Right lobe of liver (tissue), 4 donors: ENCODE measurements around the gene LTC4S.

Experiments
- CTCF ChIP-seq, 4 donors: fragments of 200-600 bp in 3 of 4; fragments of 450-650 bp in 1 of 4; IDR thresholded peaks; one replicate each; pipeline versions ENCODE4 v1.5.1 to v1.8.0; 2016 to 2022; ENCODE audit warnings: antibody characterized with exemption in 4 of 4, mild to moderate bottlenecking in 2 of 4
- POLR2A ChIP-seq: fragments of 450-650 bp; IDR thresholded peaks from one replicate; pipeline ENCODE4 v1.6.1; 2017; ENCODE audit warnings: antibody characterized with exemption, mild to moderate bottlenecking
- donor health status: DM: no; HTN: no; CAD: no.
- donor health status: DM: no; HTN: no; CAD: no.
- donor health status: DM: no; HTN: yes; CAD: no.

- TF ChIP-seq POLR2A (peak; percentile 13), CTCF (IDR thresholded peaks at IDR 0.05) (no peak)
Observed at GRCh38 chr5:179839328-179840256, 45.8 kb downstream of the LTC4S start.
